ENCODE data around the gene PLEKHA8.

PLEKHA8 gene

DNA sequence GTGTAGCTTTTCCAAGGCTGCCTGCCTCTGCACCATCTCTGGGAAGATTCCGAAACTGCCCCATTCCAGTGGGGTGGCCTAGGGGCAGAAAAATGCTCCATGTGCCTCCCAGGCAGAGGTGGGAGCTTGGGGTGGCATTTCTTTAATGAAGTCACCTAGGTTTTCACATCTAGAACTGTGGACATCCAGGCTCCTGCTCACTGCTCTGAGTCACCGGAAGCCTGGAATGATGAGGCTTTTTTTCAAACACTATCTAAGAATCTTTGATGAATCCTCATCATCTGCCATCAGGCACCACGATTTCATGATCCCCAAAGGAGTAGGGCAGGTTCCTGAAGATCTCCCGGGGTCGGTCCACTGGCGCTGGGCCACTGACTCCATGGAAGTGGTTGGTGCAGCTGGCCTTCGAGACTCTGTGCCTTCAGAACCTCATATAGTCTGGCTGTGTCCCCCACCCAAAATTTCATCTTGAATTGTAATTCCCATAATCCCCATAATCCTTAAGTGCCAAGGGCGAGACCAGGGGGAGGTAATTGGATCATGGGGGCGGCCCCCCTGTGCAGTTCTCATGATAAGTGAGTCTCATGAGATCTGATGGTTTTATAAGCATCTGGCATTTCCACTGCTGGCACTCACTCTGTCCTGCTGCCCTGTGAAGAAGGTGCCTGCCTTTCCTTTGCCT is 143.7 kb downstream of the PLEKHA8 start:
- H3K27me3 ChIP-seq (replicated peaks; ENCODE audit: control insufficient read depth, insufficient read depth, low read length), result no peaks in the 10 kb centered on the region
- DNase-seq (ENCODE audit: low read depth), result peak; percentile 38
- peaks cover 74% of the 10 kb centered on the region for H3K4me1 ChIP-seq (ENCODE audit: control insufficient read depth, insufficient read depth, low read length)
- H3K9me3 ChIP-seq (ENCODE audit: control insufficient read depth, low read length), result no peaks in the 10 kb centered on the region
- H3K9ac ChIP-seq (ENCODE audit: low read length), result no peak overlapping the region
- H3K36me3 ChIP-seq (ENCODE audit: control insufficient read depth, insufficient read depth, low read length, severe bottlenecking), result peaks cover 2% of the 10 kb centered on the region
- H3K4me3 ChIP-seq (ENCODE audit: low read length), result no peak overlapping the region

DNA sequence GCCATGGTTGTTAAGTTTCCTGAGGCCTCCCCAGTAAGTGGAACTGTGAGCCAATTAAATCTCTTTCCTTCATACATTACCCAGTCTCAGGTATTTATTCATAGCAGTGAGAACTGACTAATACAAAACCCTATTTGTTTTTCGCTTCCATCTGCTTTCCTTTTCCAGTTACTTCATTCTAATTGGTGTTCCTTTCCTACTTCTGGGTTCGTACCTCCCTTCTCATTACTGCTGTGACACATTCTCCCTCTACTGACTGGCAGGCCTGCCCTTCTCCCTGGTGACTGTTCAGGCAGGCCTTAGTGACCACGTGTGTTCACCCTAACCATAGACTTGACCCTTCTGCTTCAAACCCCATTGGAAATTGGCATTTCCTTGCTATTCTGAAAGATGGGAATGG is 144.2 kb downstream of the PLEKHA8 start:
- H3K4me3 ChIP-seq (ENCODE audit: low read length), result no peak overlapping the region
- no peak for DNase-seq (ENCODE audit: low read depth)
- H3K36me3 ChIP-seq (ENCODE audit: control insufficient read depth, insufficient read depth, low read length, severe bottlenecking), result no peaks in the 10 kb centered on the region
- no peaks in the 10 kb centered on the region for H3K9me3 ChIP-seq (ENCODE audit: control insufficient read depth, low read length)
- no peaks in the 10 kb centered on the region for H3K27me3 ChIP-seq (replicated peaks; ENCODE audit: control insufficient read depth, insufficient read depth, low read length)
- H3K4me1 ChIP-seq (ENCODE audit: control insufficient read depth, insufficient read depth, low read length), result peaks cover 74% of the 10 kb centered on the region
- no peak overlapping the region for H3K9ac ChIP-seq (ENCODE audit: low read length)

GRCh38 chr7:30173058-30173897 is 145.1 kb downstream of the PLEKHA8 start:
- H3K27me3 ChIP-seq (replicated peaks; ENCODE audit: control insufficient read depth, insufficient read depth, low read length), result no peaks in the 10 kb centered on the region
- peak; percentile 98 for DNase-seq (ENCODE audit: low read depth)

GRCh38 chr7:30175180-30175579 is 147.0 kb downstream of the PLEKHA8 start:
- Histone ChIP-seq H3K27me3 (replicated peaks; ENCODE audit: control insufficient read depth, insufficient read depth, low read length) (no peaks in the 10 kb centered on the region), H3K4me1 (ENCODE audit: control insufficient read depth, insufficient read depth, low read length) (peaks cover 53% of the 10 kb centered on the region), H3K36me3 (ENCODE audit: control insufficient read depth, insufficient read depth, low read length, severe bottlenecking) (no peaks in the 10 kb centered on the region)

More at GRCh38 chr7:30173058-30173897, 145.1 kb downstream of the PLEKHA8 start:
- no peaks in the 10 kb centered on the region for H3K9me3 ChIP-seq (ENCODE audit: control insufficient read depth, low read length)
- H3K36me3 ChIP-seq (ENCODE audit: control insufficient read depth, insufficient read depth, low read length, severe bottlenecking), result no peaks in the 10 kb centered on the region
- peak overlapping the region; percentile 44 for H3K4me3 ChIP-seq (ENCODE audit: low read length)
- peaks cover 72% of the 10 kb centered on the region for H3K4me1 ChIP-seq (ENCODE audit: control insufficient read depth, insufficient read depth, low read length)
- peak overlapping the region; percentile 32 for H3K9ac ChIP-seq (ENCODE audit: low read length)

DNA sequence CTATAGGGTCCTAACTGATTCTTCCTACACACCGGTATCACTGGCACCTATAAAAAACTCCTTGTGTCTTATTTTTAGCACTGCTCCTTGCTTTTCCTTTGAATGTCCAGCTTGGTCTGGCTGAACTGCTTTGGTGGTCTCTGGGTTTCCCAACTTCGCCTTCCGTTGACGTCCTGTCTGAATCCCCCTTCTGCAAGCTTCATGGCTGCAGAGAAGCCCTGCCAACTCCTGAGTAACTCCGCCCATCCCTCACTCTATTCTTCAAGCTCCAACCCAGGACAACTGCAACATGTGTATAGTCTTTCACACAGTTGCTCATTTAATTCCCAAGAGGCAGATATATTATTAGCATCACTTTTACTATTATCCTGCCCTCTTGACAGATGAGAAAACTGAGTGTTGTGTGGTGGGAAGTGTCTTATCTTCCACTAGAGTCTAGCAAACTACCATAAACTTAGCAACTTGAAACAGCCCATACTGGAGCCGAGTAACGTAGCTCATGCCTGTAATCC is 147.5 kb downstream of the PLEKHA8 start:
- H3K4me1 ChIP-seq (ENCODE audit: control insufficient read depth, insufficient read depth, low read length), result peaks cover 48% of the 10 kb centered on the region

More at GRCh38 chr7:30175180-30175579, 147.0 kb downstream of the PLEKHA8 start:
- Histone ChIP-seq H3K4me3 (ENCODE audit: low read length) (no peak overlapping the region), H3K9me3 (ENCODE audit: control insufficient read depth, low read length) (no peaks in the 10 kb centered on the region), H3K9ac (ENCODE audit: low read length) (no peak overlapping the region)
- DNase-seq (ENCODE audit: low read depth), result peak; percentile 12

DNA sequence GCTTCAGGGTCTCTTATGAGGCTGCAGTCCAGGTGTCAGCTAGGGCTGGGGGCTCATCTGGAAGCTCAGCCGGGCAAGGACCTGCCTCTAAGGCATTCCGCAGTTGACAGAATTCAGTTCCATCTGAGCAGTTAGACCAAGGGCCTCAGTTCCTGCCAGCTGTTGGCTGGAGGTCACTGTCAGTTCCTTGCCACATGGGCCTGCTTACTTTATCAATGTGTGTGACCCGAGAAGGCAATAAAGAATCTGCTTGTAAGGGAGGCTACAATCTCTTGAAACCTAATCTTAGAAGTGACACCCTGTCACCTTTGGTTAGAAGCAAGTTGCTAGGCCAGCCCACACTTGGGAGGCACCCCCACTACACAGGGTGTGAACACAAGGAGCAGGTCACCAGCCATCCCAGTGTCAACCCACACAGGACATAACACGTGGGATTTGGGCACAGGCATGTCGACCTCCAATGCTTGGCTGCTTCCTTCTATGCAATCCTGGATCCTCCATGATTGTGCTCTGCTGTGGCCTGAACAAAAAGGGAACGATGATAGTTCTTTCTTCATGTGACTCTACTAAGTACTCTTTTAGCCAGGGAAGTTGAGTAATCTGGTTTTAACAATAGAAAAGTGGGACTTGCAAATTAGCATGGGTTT is 148.4 kb downstream of the PLEKHA8 start:
- DNase-seq (ENCODE audit: low read depth), result no peak

More for the DNA sequence above, 147.5 kb downstream of the PLEKHA8 start:
- Histone ChIP-seq H3K27me3 (replicated peaks; ENCODE audit: control insufficient read depth, insufficient read depth, low read length) (no peaks in the 10 kb centered on the region), H3K9me3 (ENCODE audit: control insufficient read depth, low read length) (no peaks in the 10 kb centered on the region), H3K9ac (ENCODE audit: low read length) (no peak overlapping the region), H3K36me3 (ENCODE audit: control insufficient read depth, insufficient read depth, low read length, severe bottlenecking) (no peaks in the 10 kb centered on the region), H3K4me3 (ENCODE audit: low read length) (no peak overlapping the region)
- DNase-seq (ENCODE audit: low read depth), result no peak

DNA sequence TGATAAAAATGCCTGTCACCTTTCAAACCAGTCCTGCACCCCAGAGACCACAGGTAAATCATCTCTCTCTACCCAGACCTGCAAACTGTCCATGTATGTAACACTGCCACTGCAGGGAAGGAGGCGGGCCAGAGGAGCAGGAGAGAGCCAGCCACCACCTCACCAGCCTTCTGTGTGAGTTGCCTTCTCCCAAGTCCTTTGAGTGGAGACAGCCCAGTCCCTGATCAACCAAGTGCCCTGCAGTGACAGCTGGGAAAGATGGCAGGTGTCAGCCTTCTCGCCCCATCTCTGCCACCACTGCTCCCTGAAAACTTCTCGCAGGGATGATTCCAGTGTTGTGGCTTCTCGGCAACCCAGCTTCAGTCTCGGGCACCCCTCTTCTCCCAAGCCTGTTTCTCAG is 149.0 kb downstream of the PLEKHA8 start:
- H3K9me3 ChIP-seq (ENCODE audit: control insufficient read depth, low read length), result no peaks in the 10 kb centered on the region
- no peak overlapping the region for H3K4me3 ChIP-seq (ENCODE audit: low read length)
- H3K9ac ChIP-seq (ENCODE audit: low read length), result no peak overlapping the region
- no peak for DNase-seq (ENCODE audit: low read depth)
- no peaks in the 10 kb centered on the region for H3K36me3 ChIP-seq (ENCODE audit: control insufficient read depth, insufficient read depth, low read length, severe bottlenecking)
- H3K27me3 ChIP-seq (replicated peaks; ENCODE audit: control insufficient read depth, insufficient read depth, low read length), result no peaks in the 10 kb centered on the region
- H3K4me1 ChIP-seq (ENCODE audit: control insufficient read depth, insufficient read depth, low read length), result peaks cover 41% of the 10 kb centered on the region

More for the DNA sequence above, 148.4 kb downstream of the PLEKHA8 start:
- no peaks in the 10 kb centered on the region for H3K27me3 ChIP-seq (replicated peaks; ENCODE audit: control insufficient read depth, insufficient read depth, low read length)
- peaks cover 41% of the 10 kb centered on the region for H3K4me1 ChIP-seq (ENCODE audit: control insufficient read depth, insufficient read depth, low read length)
- no peak overlapping the region for H3K4me3 ChIP-seq (ENCODE audit: low read length)
- H3K9me3 ChIP-seq (ENCODE audit: control insufficient read depth, low read length), result no peaks in the 10 kb centered on the region
- no peak overlapping the region for H3K9ac ChIP-seq (ENCODE audit: low read length)
- no peaks in the 10 kb centered on the region for H3K36me3 ChIP-seq (ENCODE audit: control insufficient read depth, insufficient read depth, low read length, severe bottlenecking)

DNA sequence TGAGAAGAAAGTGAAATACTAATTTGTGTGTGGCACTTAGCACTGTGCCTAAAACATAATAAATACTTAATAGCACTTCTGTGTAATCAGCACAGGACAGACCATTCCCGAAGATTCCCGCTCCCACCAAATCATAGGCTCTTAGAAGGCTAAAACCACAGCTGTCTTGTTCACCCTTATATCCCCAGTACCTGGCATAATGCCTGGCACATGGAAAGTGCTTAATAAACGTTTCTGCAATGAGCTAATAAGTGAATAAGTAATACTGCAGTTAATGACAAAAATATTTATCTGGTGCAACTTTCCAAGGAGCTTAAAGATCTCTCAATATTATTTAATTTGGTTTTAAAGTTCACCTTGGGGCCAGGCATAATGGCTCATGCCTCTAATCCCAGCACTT is 149.8 kb downstream of the PLEKHA8 start:
- H3K27me3 ChIP-seq (replicated peaks; ENCODE audit: control insufficient read depth, insufficient read depth, low read length), result no peaks in the 10 kb centered on the region
- no peaks in the 10 kb centered on the region for H3K9me3 ChIP-seq (ENCODE audit: control insufficient read depth, low read length)
- no peak overlapping the region for H3K9ac ChIP-seq (ENCODE audit: low read length)
- DNase-seq (ENCODE audit: low read depth), result no peak
- H3K36me3 ChIP-seq (ENCODE audit: control insufficient read depth, insufficient read depth, low read length, severe bottlenecking), result no peaks in the 10 kb centered on the region
- H3K4me1 ChIP-seq (ENCODE audit: control insufficient read depth, insufficient read depth, low read length), result peaks cover 34% of the 10 kb centered on the region
- H3K4me3 ChIP-seq (ENCODE audit: low read length), result no peak overlapping the region

GRCh38 chr7:30178748-30179436 is 150.7 kb downstream of the PLEKHA8 start:
- no peaks in the 10 kb centered on the region for H3K36me3 ChIP-seq (ENCODE audit: control insufficient read depth, insufficient read depth, low read length, severe bottlenecking)
- no peak overlapping the region for H3K4me3 ChIP-seq (ENCODE audit: low read length)
- no peaks in the 10 kb centered on the region for H3K9me3 ChIP-seq (ENCODE audit: control insufficient read depth, low read length)
- no peak overlapping the region for H3K9ac ChIP-seq (ENCODE audit: low read length)
- no peak for DNase-seq (ENCODE audit: low read depth)
- H3K4me1 ChIP-seq (ENCODE audit: control insufficient read depth, insufficient read depth, low read length), result peaks cover 29% of the 10 kb centered on the region
- H3K27me3 ChIP-seq (replicated peaks; ENCODE audit: control insufficient read depth, insufficient read depth, low read length), result no peaks in the 10 kb centered on the region

All from adipocyte (in vitro differentiated cells).